ENCODE measurements around the gene HES5.

DNA sequence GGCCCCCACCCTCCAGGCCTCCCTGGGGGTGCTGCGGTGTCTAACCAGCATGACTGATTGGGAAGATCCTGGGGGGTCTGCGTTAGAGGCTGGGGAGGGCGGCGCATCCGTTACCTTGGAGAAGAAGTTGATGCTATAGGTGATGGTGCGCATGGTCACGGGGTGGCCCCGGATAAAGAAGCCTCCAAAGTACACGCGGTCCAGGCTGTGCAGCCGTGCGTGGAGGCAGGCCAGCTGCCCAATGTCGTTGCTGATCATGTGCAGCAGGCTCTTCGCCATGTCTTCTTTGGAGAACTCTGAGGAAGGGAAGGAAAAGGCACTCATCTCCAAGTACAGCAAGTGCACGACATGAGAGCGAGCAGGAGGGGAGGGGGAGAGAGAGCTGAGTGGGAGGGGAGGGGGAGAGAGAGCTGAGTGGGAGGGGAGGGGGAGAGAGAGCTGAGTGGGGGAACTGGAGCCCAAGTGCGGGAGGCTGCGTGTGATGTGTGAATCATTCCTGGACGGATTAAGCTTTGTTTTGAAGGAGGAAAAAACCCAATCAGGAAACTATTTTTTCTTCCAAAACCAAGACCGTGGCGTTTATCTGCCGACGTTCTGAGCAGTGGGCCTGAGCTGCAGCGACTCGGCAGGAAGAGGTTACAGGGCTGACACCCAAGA is 10.9 kb downstream of the HES5 start:
- TF ChIP-seq, protein P1, sequence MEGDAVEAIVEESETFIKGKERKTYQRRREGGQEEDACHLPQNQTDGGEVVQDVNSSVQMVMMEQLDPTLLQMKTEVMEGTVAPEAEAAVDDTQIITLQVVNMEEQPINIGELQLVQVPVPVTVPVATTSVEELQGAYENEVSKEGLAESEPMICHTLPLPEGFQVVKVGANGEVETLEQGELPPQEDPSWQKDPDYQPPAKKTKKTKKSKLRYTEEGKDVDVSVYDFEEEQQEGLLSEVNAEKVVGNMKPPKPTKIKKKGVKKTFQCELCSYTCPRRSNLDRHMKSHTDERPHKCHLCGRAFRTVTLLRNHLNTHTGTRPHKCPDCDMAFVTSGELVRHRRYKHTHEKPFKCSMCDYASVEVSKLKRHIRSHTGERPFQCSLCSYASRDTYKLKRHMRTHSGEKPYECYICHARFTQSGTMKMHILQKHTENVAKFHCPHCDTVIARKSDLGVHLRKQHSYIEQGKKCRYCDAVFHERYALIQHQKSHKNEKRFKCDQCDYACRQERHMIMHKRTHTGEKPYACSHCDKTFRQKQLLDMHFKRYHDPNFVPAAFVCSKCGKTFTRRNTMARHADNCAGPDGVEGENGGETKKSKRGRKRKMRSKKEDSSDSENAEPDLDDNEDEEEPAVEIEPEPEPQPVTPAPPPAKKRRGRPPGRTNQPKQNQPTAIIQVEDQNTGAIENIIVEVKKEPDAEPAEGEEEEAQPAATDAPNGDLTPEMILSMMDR (IDR thresholded peaks at IDR 0.05) = no peak
- TF ChIP-seq POLR2A (IDR thresholded peaks at IDR 0.05) = no peak
